ENCODE measurements around the gene PTPRD.

Gene PTPRD

DNA sequence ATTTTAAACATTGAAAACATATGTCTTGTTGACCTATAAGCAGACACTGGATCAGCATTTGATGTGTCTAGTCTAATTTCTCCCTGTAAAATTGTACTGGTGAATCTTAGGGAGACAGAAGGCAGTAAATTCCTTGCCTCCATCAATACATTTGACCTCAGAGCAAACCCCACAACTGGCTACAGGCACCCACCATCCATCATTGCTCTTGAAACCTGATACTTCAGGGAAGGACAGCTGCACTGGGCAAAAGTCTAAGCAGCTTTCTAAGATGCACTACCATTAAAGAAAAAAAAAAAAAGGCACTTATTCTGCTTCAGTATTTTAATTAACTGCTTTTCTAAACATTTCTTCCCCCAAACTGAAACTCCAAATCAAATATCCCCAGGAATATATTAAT is 1761.9 kb downstream of the PTPRD start:
- CTCF ChIA-PET: no interaction called here
- no peak for DNase-seq (ENCODE audit: extremely low spot score)
- POLR2A ChIA-PET: no interaction called here
- TF ChIP-seq, protein P1, sequence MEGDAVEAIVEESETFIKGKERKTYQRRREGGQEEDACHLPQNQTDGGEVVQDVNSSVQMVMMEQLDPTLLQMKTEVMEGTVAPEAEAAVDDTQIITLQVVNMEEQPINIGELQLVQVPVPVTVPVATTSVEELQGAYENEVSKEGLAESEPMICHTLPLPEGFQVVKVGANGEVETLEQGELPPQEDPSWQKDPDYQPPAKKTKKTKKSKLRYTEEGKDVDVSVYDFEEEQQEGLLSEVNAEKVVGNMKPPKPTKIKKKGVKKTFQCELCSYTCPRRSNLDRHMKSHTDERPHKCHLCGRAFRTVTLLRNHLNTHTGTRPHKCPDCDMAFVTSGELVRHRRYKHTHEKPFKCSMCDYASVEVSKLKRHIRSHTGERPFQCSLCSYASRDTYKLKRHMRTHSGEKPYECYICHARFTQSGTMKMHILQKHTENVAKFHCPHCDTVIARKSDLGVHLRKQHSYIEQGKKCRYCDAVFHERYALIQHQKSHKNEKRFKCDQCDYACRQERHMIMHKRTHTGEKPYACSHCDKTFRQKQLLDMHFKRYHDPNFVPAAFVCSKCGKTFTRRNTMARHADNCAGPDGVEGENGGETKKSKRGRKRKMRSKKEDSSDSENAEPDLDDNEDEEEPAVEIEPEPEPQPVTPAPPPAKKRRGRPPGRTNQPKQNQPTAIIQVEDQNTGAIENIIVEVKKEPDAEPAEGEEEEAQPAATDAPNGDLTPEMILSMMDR (IDR thresholded peaks at IDR 0.05; ENCODE audit: control extremely low read depth, extremely low read depth, low read depth, missing control alignments): no peak

DNA sequence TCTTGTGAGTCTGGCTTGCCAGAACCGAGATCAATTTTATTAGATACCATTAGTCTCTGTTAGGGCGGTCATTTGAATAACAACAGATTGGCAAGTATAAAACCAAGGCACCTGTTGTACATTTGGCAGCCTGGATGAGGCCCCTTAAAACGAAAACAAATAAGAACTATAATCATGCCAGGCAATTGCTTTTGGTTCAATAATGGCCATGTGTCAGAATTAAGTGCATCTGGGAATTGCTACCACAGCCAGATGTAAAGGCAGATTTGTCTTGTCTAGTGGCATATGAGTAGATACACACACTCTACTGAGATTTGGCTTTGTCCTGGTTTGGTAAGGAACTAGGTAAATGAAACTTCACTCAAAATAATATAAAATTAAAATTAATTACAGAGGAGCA is 1767.0 kb downstream of the PTPRD start:
- DNase-seq (ENCODE audit: extremely low spot score): no peak
- TF ChIP-seq, protein P1 (IDR thresholded peaks at IDR 0.05; ENCODE audit: control extremely low read depth, extremely low read depth, low read depth, missing control alignments): no peak
- ChIA-PET CTCF (interaction anchor here (1.1 to 1.7 kb wide), 2 partner anchors 10 to 21 kb away, joined by 4 to 6 read pairs; no protein-coding TSS in a partner anchor), POLR2A (no interaction called here)

DNA sequence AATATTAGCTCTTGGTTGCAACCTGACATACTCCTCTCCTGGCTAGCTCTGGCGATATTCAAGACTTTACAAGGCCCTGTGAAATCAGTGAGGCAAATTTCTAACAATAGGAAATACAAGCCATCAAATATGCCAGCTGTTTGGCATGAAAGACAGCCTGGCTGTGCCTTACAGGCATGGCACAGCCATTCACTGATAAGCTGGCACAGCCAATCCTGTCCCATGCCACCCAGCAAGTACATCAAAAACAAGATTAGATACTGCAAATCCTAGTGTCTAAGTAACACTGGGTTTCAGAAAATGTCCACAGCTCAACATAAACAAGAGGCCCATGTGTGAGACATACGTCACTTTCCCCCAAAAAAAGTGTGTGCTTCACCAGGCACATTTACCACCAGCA is 1767.4 kb downstream of the PTPRD start:
- TF ChIP-seq, protein P1 (IDR thresholded peaks at IDR 0.05; ENCODE audit: control extremely low read depth, extremely low read depth, low read depth, missing control alignments): no peak
- no peak for DNase-seq (ENCODE audit: extremely low spot score)
- CTCF ChIA-PET: interaction anchor here (0.9 to 1.7 kb wide), 3 partner anchors 10 to 48 kb away, joined by 3 to 6 read pairs (median 4); no protein-coding TSS in a partner anchor
- POLR2A ChIA-PET: no interaction called here

DNA sequence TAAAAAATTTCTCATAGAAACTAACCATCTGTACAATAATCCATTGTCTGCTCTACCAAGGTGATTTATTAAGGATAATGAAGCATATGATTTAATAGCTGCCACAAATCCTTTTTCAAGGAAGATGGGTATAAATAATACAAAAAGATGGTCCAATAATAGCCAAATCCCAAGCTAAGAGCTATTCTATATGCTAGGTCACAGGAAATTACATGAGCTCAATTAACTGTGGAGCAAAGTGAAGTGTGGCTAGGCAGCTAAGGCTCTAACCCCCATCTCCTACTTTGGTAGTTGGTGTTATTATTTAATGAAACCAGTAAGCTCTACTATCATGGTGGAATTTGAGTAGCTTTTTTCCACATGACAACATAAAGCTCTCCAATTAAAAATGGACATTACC is 1768.3 kb downstream of the PTPRD start:
- ChIA-PET POLR2A (no interaction called here), CTCF (interaction anchor here (0.9 to 1.7 kb wide), 3 partner anchors 9 to 47 kb away, joined by 3 to 6 read pairs (median 4); no protein-coding TSS in a partner anchor)
- no peak for DNase-seq (ENCODE audit: extremely low spot score)
- TF ChIP-seq, protein P1 (IDR thresholded peaks at IDR 0.05; ENCODE audit: control extremely low read depth, extremely low read depth, low read depth, missing control alignments): no peak

DNA sequence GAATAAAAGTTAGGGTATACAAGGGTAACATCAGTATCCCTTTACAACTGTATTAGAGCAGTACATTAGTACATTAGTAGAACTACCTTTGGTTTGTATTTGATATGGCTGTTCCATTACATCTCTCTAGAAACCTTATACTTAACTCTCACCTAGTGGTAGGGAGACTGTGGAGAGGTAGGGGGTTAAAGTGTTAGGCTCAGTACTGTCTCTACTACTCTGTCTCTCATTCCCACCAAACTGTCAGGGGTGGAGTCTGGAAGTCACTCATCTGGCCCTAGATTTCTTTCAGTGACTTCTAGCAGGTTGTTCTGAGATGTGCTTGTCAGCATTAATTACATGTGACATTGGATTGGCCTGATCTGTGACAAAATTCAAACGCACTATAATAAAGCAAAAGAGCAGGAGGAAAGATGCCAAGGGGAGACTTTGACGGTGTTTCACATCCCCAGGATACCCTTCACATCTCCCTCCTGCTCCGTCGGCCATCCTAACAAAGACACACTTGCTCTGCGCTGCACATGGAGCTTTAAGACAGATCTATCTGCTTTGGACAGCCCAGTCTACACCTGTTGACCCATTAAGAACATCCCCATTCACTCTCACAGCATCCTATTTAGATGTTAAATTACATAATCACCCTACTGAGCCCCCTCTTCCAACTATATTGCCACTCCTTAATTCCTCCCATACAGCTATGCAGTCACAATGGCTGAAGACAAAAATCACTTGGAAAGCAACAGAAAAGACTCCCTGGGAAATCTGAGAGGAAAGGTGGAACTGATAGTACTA is 1770.2 kb downstream of the PTPRD start:
- ChIA-PET POLR2A (no interaction called here), CTCF (no interaction called here)
- TF ChIP-seq, protein P1 (IDR thresholded peaks at IDR 0.05; ENCODE audit: control extremely low read depth, extremely low read depth, low read depth, missing control alignments): no peak
- no peak for DNase-seq (ENCODE audit: extremely low spot score)

- TF ChIP-seq, protein P1 (IDR thresholded peaks at IDR 0.05; ENCODE audit: control extremely low read depth, extremely low read depth, low read depth, missing control alignments): no peak
- no peak for DNase-seq (ENCODE audit: extremely low spot score)
- ChIA-PET POLR2A (no interaction called here), CTCF (no interaction called here)
These were observed 1774.7 kb downstream of the PTPRD start for GRCh38 chr9:8838136-8838535.
